GM21390 (cell line): Measurements from ENCODE around the gene AHDC1.

Source experiments
- ATAC-seq: cut with Tn5 transposase; IDR thresholded peaks from one replicate; pipeline ENCODE4 v1.9.1; 2021; ENCODE audit not compliant: unreplicated experiment

AHDC1 gene

DNA sequence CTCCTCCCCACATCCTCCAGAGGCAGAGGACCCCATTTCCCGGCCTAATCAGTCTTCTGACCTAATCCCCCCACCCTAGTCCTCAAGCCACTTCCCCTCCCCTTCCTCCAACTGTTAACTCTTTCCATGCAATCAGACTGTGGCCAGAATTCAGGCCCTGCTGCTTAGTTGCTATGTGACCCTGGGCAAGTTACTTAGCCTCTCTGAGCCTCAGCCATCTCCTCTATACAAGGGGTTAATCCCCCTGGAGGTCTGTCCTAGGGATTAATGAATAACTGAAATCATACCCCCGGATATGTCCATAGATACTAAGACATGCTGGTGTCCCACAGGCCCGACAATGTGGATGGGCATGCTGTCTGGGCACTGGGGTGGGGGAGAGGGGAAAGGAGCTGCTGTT, 18.3 kb downstream of the AHDC1 start:
- no peak for ATAC-seq

DNA sequence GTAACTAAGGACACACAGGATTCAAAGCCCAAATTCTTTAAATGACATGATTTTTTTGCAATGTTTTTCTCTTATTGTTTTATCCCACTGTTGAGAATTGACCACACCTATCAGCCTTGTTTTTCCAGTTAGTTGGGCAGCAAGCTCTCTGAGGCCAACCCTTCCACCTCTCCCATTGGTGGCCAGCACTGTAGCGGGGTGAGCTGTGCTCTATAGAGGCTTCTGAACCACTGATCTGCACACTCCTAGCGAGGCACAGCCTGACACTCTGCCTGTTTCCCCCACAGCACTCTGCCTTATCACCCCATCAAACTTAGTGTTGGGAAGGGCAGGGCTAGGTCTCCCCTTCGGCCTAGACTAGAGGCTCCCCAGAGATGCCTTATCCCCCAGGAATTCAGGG, 19.5 kb downstream of the AHDC1 start:
- no peak for ATAC-seq

DNA sequence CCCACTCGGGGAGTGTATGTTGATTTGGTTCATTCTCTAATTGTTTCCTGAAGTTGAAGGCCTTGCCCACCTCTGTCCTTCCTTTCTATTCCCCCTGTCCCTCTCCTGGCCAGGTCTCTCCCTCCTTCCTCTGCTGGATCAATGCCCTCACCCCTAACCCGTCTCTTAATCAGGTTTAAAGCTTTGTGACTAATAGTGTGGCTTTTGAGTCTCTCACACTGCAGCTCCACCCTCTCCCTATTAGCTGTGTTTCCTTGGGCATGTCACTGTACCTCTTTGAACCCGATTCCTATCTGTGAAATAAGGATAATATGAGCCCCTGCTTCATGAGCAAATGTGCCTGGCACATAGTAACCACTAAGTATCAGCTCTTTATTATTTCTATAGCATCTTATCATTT, 20.5 kb downstream of the AHDC1 start:
- no peak for ATAC-seq

DNA sequence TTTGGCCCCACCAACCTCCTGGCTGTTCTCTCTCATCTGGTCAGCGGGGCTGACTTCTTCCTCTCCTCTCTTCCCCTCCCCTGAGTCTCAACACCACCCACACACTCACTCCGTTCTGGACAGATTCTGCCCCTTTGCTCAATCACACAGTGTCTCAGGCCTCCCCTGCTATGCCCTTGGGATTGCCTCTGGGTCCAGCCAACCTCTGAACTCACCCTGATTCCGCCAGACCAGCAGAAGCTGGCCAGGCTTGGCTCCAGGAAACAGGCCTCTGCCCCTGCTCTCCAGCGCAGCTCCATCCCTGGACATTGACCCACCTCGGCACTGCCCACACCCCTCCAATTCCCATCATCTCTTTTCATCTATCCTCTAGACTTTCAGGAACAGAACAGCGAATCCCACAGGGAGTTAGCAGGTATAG, 22.1 kb downstream of the AHDC1 start:
- no peak for ATAC-seq

DNA sequence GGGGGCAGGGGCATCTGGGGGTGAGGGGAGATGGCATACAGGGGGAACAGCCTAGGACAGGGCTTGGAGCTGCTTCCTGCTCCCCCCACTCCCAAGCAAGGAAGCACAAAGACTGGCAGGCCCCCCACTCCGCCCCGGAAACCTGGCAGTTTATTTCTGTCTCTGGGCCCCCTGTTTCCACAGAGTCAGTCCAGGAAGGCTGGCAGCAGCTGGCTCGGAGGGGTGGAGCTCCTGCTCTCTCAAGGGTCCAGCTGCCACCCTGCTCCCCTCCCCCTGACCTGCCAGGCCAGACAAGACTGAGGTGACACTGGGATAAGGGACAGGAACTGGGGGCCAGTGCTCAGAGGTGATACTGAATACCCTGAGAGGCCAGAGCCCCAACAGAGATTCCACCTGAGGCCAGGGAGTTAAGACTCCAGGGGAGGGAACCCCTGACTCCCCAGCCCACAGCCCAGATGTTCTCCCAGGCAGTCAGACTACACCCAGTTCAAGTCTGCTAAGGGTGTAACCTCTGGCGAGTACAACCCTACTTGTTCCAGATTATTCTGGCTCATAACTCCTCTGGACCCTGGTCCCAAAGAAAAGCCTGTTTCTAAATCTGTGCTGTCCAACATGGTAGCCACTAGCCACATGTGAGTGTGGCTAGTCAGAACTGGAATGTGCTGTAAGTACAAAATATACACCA, 26.3 kb downstream of the AHDC1 start:
- no peak for ATAC-seq

DNA sequence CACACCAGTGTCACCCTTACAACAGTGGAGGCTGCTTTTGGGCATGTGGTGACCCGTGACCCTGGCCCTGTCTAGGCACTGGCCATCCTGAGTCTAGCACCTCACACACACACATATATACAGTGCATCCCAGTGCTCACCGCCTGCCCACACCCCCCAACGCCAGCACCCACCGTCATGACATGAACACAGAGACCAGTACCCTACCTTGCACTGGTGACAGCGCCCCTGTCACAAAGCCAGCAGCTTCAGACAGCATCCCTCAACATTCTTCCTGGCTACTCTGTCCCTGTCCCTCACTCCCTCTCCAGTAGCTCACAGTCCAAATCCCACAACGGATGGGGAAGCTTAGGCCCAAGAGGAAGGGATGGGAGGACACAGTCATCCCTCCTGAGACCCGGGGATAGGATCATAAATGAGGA, 27.1 kb downstream of the AHDC1 start:
- no peak for ATAC-seq

DNA sequence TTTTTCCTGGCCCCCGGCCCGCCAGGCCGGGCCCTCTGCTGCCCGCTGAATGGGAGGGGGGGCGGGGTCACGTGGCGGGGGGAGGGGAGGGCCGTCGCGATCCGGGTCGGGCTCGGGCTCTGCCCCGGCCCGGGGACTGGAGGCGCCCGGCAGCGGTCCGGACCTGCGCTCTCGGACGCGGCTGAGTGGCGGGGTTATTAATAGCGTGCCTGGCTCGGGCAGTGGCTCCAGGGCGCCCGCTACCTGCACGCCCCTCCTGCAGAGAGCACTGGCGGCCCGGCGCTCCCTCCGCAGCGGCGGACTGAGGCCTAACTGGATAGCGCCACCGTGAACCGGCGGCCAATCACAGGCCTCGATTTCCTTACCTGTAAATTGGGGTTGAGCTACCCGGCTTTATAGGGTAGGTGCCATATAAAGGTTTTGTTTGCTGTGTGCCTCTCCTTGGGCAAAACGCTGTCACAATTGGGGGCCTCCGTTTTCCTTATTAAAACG, 28.1 kb downstream of the AHDC1 start:
- no peak for ATAC-seq

DNA sequence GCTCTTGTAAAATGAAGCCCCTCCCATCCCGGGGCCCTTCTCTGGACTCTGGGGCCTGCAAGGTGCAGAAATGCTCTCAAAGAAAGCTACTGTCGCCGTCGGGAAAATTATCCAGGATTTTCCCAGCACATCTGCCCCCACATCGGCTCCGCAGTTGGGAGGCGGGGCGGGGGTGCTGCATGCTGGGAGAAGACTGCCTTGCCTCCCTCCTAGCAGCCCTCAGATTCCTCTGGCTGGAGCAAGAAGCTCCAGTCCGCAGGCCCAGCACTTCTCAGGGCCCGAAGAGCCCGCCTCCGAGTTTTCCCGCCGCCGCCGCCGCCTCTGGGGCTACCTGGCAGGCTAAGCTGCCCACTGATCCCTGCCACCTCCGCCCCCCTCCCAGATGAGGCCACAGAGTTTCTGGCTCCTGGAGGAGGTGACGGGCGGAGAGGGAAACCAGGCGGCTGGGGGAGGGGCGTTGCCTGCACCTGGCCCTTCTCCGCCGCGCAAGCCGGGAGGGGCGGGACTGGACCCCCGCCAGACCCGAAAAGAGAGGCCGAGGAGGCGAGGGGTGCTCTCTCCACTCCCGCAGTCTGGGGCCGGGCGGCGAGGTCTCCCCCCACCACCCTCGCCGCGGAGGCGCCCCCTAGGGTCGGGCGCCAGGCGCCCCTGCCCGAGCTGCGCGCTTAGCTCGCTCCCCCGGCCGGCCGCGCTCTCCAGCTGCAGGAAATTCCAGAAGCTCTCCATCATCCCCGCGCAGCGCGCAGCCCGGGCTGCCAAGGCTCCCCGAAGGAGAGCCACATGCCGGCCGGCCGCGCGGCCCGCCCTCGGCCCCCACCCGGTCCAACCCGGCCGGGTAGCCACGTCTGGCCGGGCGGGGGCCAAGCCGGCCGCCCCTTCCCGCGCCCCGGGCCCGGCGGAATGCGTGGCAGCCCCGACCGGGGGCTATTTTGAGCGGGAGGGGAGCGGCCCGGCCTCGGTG, 28.8 kb downstream of the AHDC1 start:
- no peak for ATAC-seq

DNA sequence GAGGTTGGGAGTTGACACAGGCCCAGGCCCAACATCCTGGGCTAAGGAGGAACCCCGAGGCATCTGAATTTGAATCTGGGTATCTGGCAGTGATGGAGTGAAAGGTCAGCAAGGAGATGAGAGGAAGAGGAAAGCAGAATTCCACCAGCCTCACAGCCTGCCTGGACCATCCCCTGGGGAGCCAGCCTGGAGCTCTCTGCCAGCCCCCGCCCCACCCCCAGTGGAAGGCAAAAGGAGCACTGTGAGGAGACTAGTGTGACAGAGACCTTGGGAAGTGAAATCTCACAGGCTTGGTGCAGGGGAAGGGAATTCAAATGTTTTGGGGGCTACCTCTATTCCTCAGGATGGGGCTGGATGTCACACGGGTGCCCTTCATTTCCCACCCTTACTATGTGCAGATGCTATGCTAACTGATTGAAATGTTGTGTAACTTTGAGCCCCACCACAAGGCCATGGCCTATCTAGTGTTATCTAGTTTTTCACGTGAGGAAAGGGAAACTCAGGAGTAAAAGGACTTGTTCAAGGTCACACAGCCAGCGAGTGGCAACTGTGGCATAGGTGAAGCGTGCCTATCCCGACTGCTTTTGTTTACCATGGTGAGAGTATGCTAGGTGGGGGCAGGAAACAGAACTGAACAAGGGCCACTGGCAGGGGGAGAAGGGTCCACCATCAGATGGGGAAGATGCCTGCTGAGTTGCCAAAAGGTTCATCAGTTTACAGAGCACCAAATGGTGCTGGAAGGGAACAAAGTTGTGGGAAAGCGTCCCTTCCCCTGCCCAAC, 29.8 kb downstream of the AHDC1 start:
- ATAC-seq: no peak

DNA sequence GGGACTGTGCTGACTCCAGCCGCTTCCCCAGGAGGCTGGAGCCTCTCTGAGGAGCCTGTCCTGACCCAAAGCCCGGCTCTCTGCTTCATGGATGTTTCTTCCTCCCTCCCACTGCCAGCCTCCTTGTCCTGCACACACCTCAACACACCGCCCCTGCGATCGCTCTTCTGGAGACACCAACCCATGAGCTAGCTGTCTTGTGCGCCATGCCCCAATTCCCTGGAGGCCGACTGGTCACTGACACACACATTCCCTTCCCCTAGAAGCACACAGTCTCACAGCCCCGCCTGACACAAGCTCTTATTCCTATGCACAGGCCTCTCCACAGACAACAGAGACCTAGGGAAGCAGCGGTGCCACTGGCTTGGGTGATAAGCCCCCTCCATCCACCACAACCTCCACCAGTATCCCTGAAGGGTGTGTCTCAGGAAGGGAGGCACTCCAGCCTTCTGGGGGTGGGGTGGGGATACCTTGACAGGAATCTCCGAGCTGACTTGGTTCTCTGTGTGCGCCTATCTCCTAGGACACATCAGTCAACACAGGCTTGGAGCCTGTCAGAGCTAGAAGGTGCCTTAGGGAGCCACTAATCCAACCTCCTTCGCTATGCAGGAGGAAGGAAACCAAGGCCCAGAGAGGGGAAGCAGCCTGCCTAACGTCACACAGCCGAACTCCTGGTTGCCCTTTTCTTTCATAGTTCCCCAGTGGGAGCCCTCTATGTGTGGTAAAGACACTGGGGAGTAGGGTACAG, 31.1 kb downstream of the AHDC1 start:
- no peak for ATAC-seq

DNA sequence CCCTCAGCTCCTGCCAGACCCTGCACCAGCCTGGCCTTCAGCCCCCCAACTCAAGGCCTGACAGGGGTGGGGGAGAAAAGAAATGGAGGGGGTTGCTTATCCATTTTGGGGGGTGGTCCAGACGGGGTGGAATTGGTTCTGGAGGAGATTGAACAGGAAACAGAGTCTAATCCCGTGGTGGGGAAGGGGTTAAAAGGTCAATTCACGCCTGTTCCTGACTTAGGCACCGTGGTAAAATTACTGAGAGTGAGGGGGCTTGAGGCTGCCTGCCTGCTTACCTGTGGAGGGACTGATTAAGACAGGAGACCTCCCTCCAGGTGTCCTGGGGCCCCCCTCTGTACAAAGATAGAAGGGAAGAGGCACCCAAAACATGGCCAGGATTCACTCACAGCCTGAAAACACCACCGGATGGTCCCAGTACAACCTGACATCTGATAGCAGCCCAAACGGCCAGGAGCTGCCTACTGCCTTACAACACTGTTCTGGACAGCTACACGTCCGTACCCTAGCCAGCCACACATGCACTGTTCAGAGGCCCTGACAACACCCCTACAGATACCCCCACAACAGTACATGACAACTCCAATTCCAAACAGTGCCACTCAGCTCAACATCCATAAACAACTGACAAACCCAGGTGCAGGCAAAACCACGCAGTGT, 31.8 kb downstream of the AHDC1 start:
- no peak for ATAC-seq

DNA sequence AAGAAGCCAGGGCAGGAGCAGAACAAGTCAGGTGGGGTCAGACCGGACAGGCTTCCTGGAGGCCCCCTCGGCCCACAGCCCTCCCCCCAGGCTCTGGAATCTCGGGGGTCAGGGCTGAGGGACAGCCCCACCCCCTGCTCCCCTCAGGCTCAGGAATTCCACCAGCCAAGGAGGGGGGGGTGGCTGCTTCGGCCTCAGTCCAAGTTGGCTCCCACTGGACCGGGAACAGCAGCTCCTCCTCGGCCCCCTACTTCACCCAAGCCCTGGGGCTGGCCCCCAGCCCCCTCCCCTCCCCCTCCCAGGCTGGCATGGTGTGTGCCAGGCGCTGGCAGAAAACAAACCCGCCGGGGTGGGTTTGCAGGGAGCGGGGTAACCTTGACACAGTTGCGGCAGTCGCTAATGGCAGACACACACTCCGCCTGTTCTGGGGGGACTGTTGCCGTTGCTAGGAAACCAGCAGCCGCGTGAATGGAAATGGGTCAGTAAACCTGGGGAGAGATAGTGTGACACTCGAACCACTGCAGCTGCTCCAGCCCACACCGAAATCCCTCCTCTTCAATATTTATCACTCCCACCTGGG, 32.4 kb downstream of the AHDC1 start:
- ATAC-seq: no peak

DNA sequence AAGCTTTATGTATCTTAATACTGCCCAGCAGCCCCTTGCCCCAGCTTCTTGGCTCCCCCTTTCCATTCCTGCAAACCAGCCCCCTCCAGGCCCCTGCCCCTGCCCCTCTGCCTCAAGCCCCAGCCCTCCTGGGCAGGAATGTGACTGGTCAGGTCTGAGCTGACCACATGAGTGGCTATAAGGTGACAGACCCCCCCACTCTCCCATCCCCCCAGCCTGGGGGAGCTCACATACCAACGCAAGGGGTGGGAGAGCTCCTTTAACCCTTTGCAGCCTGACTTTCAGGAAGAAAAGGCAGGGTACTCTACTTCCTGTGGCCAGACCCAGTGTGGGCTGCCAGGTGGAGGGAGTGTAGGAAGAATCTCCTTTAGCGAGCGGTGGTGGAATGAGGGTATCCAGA, 33.2 kb downstream of the AHDC1 start:
- ATAC-seq: no peak

DNA sequence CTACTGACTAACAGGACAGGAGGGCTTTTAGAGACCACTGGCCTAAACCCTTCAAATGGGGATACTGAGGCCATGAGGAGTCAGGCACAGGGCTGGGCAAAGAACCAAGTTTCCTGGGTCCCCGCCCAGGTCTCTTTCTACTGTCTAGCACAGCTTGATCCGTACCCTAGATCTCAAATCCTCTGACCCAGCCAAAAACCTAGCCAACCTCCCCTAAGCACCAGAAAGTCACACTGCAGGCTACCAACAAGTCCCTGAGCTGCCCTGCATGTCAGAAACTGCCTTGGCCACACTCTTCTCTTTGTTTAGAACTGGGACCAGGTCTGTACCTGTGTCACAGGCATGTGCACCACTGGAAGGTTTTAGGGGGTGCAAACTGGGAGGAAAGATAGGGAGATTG, 33.6 kb downstream of the AHDC1 start:
- ATAC-seq: no peak

DNA sequence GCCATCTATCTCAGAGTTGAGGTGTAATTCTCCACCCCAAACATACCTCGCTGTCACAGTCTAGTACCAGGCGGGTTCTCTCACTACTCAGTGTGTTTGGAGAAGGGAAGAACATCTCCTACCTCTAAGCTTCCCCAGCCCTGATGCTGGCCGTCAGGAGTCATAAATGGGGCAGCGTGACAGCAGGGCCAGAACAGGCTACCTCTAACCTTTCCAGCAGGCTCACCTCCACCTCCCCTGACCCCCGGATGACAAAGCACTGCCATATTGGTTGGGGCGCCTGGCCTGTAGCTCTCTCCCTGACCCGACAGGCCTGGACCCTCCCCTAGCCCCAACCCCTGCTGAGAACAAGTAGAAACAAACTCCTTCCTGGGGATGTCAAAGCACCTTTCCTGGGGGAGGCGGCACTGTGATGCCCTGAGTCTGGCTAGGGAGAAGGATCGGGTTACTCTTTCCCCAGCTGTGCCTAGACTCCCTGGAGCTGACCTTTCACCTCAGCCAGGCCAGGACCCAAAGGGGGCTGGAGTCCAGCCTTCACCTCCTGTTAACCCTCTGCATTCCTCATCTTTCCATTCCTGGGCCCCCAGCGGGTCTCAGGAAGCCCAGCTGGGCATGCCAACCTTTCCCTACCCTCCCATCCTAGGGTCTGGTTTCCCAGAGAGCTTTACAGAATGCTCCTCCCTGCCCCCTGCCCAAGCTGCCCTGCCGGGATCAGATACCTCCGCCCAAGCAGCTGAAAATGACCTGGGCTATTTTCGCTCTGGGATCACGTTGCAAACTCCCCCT, 34.2 kb downstream of the AHDC1 start:
- no peak for ATAC-seq

DNA sequence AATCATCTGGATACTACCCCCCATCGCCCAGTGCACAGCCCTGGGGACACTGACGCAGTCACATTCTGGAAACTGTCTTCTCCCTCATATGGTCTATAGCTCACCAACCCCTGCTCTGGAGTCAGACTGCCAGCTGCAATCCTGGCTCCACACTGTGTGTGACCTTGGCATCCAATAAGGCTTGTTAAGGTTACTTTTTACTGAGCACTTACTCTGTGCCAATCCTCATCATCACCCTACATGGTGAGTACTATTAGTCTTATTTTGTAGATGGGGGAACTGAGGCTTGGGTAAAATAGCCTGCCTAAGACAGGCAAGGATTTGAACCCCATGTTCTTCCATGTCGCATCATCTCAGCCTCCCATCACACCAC, 34.9 kb downstream of the AHDC1 start:
- no peak for ATAC-seq

DNA sequence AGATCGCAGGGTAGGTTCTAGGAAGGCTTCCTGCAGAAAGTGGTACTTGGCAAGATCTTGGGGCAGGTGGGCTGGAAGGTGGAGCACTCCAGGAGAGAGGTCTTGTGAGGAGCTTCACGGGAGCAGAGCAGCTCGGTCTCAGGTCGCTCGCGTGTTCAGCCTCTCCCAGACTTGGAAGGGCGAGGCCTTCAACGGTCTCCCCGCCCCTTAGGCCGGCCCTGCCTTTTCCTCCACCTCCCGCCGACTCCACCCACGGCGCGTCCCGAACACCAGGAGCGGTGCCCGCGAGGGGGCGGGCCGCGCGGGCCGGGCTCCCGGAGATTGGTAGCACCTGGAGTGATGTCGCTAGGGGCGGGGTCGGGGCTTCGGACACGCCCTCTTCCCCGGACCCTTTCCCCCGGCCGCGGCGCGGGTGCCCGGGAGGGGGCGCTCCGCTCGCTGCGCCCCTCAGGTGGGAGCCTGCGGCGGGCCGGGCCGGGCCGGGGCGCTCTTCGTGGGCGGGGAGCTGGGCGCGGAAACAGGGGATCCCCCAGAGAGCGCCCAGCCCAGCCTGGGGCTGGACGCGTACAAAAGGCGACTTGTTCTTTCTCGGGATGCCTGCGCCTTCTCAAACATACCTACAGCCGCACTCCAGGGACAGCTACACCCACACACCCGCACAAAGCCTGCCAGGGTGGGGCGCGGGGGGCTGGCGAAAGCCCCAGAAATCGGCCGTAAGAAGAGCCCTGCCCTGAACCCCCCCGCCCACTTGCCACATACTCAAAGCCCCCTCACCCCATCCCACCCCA, 35.5 kb downstream of the AHDC1 start:
- peak; percentile 90 for ATAC-seq

DNA sequence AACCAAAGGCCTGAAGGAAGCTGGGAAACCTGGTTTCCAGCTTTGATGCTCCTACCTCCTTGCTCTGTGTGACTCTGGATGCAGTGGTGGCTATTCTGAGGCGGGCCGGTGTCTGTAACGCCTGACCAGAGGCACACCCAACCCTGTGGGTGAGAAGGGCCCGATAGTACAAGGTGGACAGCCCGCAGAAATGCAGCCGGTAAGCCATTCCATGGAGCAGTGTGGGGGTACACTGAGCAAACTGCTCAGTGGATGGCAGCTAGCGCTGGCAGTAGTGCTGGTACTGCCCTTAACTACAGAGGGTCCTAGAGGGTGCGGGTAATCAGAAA, 36.0 kb downstream of the AHDC1 start:
- ATAC-seq: no peak
